PFSK-1 (cell line): ENCODE data around the gene NPHP4.

Source experiments
- FOXP2 ChIP-seq: optimal IDR thresholded peaks from 2 replicates; pipeline ENCODE3; 2011; ENCODE audit warnings: borderline replicate concordance, control low read depth, inconsistent platforms; ENCODE audit not compliant: insufficient read depth; ENCODE audit errors: extremely low read length, extremely low read depth
- POLR2AphosphoS5 ChIP-seq: IDR thresholded peaks from 2 replicates; pipeline ENCODE4 v1.6.1; 2012; ENCODE audit warnings: low read depth, mild to moderate bottlenecking, control low read depth, low read length, moderate library complexity
- REST ChIP-seq, 2 experiments: IDR thresholded peaks; 2 replicates each; pipeline versions ENCODE4 v1.6.1 to v1.8.0; 2011 to 2012; ENCODE audit warnings: low read depth in 2 of 2, low read length in 2 of 2, control low read depth in 1 of 2, inconsistent platforms in 1 of 2, mild to moderate bottlenecking in 1 of 2, moderate library complexity in 1 of 2; ENCODE audit not compliant: insufficient read depth in 1 of 2
- SIN3A ChIP-seq: IDR thresholded peaks from 2 replicates; pipeline ENCODE4 v1.6.1; 2012; ENCODE audit warnings: mild to moderate bottlenecking, low read length, moderate library complexity, borderline replicate concordance; ENCODE audit not compliant: insufficient read depth
- TAF1 ChIP-seq: IDR thresholded peaks from 2 replicates; pipeline ENCODE4 v1.6.1; 2012; ENCODE audit warnings: low read length, control low read depth, borderline replicate concordance; ENCODE audit not compliant: insufficient read depth

Gene NPHP4

GRCh38 chr1:5905436-5905835 is 86.8 kb downstream of the NPHP4 start:
- no peak for TF ChIP-seq FOXP2
- TF ChIP-seq SIN3A: no peak
- TF ChIP-seq TAF1: no peak
- no peak for TF ChIP-seq POLR2AphosphoS5
- no peak for TF ChIP-seq REST (IDR thresholded peaks at IDR 0.05; ENCODE audit: insufficient read depth in 1 of 2, low read depth in 2 of 2, low read length in 2 of 2)

GRCh38 chr1:5904551-5904950 is 87.7 kb downstream of the NPHP4 start:
- TF ChIP-seq POLR2AphosphoS5 (no peak), FOXP2 (no peak), TAF1 (no peak), REST (IDR thresholded peaks at IDR 0.05; ENCODE audit: insufficient read depth in 1 of 2, low read depth in 2 of 2, low read length in 2 of 2) (no peak), SIN3A (no peak)

GRCh38 chr1:5903680-5904079 is 88.5 kb downstream of the NPHP4 start:
- no peak for TF ChIP-seq TAF1
- no peak for TF ChIP-seq FOXP2
- TF ChIP-seq SIN3A: no peak
- no peak for TF ChIP-seq REST (IDR thresholded peaks at IDR 0.05; ENCODE audit: insufficient read depth in 1 of 2, low read depth in 2 of 2, low read length in 2 of 2)
- no peak for TF ChIP-seq POLR2AphosphoS5

- no peak for TF ChIP-seq POLR2AphosphoS5
These were observed 89.2 kb downstream of the NPHP4 start for GRCh38 chr1:5903031-5903430.

- TF ChIP-seq SIN3A (no peak), FOXP2 (no peak), REST (IDR thresholded peaks at IDR 0.05; ENCODE audit: insufficient read depth in 1 of 2, low read depth in 2 of 2, low read length in 2 of 2) (no peak), TAF1 (no peak), POLR2AphosphoS5 (no peak)
These were observed 90.4 kb downstream of the NPHP4 start for GRCh38 chr1:5901841-5902240.
